HG03565 (cell line): ENCODE measurements around the gene PIMREG.

ENCODE experiments used
- ATAC-seq: cut with Tn5 transposase; IDR thresholded peaks from one replicate; pipeline ENCODE4 v1.9.1; 2021; ENCODE audit warnings: mild to moderate bottlenecking, moderate library complexity; ENCODE audit not compliant: unreplicated experiment

Gene PIMREG

DNA sequence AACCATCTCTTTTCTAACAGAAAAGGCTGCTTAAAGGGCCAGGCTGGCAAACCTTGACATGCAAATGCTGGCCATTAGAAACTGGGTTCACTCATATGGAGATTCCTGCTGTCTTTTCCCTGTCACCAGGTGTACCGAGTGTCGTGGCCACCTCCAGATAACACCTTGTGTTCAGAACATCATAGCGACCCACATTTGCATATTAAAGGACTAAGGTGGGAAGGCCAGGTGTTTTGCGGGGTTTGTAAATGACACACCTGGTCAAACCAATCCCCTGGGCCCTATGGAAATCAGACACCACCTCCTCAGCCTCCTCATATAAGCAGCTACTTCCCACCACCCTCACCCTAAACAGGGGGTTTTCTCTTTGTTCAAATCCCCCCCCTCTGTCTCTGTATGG is 6.8 kb upstream of the PIMREG start:
- ATAC-seq, result no peak

DNA sequence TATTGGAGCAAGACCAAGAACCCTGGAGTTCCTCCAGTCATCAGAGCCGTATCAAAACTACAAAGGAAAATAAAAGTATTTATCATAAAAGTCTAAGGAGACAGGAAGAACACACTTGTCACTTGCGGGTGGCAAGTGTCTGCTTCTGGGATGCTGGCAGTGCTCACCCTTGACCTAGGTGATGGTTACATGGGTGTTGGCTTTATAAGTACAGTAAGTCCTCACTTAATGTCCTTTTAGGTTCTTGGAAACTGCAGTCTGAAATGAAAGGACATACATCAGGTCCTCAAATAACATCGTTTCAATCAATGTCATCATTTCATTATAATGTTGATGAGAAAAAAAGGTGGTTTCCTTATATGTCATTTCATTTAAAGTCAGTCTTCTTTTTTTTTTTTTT is 6.3 kb upstream of the PIMREG start:
- ATAC-seq, result no peak

DNA sequence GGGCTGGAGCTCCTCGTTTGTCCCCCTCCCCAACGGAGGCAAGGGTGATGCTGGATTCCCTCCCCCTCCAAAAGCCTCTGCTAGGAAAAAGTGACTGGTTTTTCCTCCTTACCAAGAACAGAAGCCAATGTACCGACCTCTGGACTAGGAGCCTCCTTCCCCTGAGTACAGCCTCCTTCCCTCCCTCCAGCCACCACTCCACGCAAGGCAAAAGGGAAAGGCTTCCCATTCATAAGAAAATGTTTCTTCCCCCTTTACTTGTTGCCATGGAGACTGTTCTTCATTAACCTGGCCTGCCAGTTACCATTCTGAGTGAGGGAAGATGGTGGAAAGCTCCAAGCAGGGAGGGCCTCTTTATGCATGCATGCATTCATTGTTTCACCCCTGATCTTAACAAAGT is 4.3 kb upstream of the PIMREG start:
- ATAC-seq, result no peak

DNA sequence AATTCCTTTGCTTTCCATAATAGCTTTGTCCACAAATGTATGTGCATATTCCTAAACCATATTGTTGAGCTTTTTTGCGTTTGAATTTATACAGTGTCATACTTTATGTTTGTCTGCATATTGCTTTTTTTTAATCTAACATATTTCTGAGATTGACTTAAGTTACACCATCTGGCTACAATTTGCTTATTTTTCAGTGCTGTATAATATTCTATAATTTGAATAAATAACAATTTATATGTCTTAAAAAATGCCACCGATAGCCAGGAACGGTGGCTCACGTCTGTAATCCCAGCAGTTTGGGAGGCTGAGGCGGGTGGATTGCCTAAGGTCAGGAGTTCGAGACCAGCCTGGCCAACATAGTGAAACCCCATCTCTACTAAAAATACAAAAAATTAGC is 1.5 kb upstream of the PIMREG start:
- no peak for ATAC-seq

DNA sequence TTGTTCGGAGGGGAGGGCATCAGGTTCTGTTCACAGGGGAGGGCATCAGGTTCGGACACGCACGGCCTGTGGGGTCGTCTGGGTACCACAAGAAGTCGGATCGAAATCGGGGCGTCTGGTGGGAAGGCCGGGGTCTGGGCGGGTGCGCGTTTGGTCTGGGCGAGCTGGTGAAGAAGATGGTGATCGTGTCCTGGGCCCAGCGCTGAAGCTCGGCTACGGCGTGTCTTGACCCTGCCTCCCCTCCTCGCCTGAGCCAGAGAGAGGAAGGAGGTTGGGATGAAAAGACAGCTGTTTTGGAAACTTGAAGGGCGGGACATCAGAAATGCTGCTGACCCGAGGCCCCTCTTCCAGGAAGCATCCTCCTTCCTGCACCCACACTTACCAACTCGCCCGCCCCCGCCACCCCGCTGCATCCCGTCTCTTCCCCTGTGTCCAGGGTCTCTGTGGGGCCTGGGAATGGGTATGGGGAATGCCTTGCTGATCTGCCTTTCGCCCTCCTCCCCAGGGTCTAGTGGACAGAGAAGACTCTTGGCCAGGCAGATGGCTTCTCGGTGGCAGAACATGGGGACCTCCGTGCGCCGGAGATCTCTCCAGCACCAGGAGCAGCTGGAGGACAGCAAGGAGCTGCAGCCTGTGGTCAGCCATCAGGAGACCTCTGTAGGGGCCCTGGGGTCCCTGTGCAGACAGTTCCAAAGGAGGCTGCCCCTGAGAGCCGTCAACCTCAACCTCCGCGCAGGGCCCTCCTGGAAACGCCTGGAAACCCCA is 498 bp downstream of the PIMREG start:
- no peak for ATAC-seq

DNA sequence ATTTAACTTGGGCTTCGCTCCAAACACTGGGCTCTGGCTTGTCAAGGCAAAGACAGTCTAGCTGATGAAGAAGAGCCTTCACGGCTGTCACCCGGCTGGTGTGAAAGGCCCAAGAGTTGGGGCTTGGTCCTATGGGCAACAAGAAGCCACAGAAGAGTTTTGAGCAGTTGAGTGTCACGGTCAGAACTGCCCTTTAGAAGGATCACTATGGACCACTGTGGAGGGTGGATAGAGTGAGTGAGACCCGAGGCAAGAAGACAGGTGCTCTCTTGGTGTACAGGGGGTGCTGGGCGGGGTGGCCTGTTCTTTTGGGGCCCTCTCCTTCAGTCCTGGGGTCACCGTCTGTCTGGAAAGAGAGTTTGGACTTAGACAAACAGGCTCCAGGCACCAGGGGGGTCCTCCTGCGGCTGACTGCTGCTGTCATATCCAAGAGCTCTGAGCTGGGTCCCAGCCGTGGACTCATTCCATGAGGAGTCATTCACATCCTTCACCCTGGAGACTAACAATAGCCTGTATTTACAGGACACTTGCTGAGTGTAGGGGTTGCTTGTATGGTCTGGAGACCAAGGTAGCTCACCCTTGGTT is 2.4 kb downstream of the PIMREG start:
- no peak for ATAC-seq

DNA sequence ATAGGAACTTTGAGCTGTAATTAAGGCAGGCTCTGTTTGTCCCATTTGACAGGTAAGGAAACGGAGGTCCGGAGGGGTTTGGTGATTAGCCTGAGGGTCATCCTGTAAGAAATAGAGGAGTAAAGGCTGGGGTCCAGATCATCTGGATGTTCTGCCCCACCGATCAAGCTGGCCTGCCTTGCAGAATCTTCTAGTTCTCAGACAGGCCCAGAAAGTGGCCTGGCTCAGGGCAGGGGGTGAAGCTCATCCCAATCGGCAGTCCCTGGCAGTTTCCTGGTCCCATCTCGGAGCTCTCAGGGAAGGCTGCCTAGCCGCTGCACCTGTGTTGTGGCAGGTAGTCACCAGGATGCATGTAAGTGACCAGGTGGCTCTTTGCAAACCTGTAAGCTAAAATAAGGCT is 4.2 kb downstream of the PIMREG start:
- no peak for ATAC-seq

DNA sequence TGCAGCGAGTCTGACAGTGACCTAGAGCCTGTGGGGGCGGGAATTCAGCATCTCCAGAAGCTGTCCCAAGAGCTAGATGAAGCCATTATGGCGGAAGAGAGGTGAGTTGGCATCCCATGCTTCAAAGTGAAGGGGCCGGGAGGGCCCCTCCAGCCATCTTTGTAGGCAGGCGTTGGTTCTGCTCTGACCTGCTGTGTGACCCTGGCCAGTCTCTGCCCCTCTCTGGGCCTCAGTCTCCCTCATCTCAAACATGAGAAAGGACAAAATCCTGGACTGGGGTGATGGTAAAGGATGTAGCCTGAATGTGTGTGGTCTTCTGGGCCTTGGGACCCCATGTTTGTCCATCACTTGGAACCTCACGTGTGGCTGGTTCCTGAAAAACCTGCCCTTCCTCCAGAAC is 5.1 kb downstream of the PIMREG start:
- no peak for ATAC-seq

DNA sequence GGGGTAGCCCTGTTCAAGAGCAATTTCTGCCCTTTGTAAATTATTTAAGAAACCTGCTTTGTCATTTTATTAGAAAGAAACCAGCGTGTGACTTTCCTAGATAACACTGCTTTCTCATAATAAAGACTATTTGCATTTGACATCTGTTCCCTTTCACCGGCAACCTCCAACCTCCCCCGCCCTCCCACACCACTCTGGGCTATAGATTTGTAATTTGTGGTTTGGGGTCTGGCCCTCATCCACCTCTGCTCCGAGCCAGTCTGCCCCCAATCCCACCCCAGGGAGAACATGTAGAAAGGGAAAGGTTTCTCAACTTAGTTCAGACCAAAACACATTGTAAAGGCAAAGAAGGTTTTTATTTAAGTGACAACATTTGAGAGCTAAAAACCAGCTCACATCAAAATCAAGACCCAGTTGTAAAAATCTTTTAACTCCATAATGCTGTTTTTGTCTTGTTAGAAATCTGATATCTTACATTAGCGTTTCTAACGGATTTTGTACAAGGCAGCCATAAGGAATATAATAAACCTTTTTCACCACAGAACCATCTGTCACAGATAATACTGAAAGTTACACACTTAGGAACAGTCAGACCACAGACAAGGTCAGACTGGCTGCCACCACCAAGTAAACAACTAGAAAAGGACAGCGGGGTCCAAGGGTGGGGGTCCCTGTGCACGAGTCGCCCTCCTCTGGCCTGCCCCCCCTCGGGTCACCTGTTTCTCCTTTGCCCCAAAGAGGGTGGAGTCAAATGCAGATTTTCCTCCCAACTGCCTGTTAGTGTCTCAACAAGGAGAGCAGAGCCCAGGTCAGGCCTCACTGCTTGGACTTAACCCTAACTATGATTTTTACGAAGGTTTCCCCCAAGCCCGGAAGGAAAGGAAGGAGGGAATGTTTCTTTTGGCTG is 6.9 kb downstream of the PIMREG start:
- no peak for ATAC-seq

DNA sequence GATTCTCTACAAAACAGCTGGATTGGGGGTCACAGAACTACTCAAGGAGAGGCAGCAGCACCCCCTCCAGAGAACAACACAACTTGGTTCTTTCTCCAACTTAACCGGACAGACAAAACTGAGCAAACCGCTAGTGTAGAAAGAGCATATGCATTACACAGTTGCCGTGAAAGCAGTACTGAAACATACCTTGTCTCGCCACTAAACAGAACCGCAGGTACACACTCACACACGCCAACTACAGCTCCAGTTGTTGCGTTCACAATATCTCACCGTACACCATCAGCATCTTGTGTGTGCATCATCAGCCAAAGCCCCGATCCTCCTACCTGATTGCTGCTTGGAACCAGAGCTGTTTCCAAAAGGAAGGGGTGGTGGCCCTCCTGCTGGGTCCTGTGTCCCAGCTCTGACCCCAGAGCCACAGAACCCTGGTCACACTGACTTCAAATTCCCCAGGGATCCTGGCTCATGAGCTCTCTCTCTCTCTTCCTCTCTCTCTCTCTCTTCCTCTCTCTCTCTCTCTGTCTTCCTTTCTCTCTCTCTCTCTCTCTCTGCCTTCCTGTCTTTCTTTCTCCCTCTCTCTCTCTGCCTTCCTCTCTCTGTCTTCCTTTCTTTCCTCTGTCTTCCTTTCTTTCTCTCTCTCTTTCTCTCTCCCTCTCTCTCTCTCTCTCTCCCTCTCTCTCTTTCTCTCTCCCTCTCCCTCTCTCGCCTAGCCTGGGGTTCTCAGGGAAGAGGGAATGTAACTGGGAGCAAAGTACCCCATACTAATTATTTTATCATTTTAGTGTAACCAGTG is 8.4 kb downstream of the PIMREG start:
- ATAC-seq, result no peak

DNA sequence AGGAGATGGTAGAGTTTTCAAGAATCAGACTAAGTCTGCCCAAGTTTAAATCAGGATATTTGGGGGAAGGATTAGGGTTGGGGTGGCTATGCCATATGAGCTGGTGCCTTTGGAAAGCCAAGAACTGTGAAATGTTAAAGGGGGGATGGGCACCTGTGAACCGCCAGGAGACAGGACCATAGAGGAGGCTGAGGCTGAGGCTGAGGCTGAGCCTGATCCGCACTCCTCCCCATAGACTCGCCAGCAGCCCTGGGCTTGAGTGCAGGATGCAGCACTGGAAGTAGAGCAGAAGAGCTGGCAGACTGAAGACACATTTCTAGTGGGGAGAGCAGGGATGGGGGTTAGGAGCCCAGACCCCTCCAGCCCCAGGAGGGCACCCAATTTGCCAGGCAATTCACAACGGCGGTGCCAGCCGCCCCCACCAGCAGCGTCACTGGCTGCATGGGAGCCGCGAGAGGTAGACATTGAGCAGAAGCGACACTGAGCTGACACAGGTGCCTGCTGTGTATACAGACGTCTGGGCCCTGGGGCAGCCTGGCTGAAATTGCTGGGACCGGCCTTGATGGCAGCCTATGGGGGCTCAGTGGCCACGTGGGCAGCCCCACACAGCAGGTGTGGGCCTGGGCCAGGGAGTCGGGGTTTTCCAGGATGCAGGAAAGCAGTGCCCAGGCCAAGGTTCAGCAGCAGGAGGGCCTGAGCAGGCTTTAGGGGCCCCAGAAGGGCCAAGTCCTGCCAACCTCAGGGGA is 9.2 kb downstream of the PIMREG start:
- ATAC-seq, result no peak

DNA sequence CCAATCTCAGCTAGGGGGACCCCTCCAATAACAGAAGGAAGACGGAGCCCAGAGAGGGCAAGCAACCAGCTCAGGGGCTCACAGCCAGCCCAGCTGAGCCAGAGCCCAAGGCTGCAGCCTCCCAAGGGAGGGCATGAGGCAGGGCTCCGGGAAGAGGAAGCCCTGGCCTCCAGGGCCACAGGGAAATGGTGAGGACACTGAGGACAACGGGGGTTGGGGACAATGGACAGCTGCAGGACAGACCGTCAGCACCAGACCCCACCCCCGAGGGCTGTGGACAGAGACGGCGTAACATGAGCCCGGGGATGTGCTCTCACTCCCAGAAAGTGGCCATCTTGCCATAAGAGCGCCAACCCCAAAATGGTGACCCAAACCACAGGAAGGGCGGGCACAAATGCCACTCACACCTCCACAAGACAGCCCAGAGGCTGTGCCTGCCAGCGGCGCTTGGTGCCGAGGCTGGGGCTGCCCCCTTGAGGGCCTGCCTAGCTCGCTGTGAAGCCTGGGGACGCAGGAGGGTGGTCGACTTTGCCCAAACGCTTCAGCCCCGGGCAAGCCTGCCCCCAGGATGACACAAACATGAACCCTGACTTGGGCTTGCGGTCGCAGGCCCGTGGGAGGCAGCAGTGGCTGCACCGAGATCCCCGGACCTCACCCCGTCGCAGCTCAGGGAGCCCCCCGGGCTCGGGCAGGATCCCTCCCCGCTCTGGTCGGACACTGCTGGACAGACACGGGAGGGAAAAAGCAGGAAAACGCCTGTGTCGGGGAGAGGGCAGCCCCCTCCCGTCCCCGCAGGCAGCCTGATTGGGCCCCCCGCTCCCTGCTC is 10.5 kb downstream of the PIMREG start:
- ATAC-seq, result no peak

DNA sequence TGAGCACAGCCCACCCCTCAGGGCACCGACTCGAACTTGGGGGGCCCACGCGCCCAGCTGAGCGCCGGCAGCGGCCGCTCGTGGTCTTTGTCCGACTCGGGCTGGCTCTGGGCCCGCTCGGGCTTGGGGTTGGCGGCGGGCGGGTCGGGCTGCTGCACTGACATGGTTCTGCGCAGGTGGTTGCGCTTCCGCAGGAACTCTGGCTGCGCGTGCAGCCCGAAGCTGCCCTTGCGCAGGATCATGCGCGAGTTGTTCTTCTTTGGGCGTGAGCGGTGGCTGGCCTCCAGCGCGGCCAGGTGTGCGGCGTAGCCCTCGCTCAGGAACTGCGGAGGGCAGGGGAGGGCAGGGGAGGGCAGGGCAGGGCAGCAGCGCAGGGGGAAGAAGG is 11.1 kb downstream of the PIMREG start:
- ATAC-seq, result no peak

DNA sequence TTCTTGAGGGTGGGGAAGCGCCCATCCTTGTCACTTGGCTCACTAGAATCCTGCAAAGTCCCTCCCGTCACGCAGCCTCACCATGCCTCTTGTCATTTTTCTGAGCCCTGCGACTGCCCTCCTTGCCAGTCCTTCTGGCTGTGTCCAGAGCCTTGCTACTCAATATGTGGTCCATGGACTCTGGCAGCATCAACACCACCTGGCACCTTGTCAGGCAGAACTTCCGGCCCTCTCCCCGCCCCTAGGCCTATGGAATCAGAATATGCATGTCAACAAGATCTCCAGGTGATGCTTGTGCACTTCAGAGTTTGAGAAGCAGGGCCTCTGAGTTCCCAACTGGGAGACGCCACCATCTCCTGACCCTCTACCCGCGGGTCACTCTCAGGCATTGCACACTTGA is 12.1 kb downstream of the PIMREG start:
- ATAC-seq, result no peak

DNA sequence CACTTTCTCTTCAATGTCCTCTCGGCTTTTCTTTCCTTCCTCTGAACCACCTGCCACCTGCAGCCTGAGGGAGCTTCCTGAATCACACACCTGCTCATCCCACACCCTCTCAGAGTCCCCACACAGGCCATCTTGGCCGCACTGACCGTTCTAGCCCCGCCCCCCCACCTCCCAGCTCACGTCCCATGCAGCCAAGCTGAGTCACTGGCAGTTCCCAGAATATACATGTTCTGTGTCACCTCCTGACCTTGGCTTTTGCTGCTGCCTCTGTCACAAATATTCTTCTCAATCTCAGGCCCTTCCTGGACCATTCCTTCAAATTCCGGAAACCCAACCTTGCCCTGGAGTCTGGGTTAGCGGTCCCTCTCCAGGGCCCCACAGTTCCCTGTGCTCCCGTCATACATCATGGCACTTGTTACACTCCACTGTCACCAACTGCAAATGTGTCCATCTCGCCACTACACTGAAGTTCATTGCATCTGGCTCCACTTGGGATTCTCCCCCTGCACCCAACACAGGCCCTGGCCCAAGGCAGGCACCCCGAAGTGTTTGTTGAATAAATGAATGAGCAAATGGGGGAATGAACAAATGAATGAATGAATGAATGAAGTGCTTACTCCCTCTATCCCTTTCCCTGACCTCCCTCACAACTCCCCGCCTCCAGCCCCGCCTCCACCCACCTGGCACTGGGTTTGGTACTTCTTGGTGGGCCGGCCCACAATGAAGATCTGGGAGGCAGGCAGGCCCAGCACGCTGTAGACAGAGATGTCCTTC is 12.8 kb downstream of the PIMREG start:
- no peak for ATAC-seq

DNA sequence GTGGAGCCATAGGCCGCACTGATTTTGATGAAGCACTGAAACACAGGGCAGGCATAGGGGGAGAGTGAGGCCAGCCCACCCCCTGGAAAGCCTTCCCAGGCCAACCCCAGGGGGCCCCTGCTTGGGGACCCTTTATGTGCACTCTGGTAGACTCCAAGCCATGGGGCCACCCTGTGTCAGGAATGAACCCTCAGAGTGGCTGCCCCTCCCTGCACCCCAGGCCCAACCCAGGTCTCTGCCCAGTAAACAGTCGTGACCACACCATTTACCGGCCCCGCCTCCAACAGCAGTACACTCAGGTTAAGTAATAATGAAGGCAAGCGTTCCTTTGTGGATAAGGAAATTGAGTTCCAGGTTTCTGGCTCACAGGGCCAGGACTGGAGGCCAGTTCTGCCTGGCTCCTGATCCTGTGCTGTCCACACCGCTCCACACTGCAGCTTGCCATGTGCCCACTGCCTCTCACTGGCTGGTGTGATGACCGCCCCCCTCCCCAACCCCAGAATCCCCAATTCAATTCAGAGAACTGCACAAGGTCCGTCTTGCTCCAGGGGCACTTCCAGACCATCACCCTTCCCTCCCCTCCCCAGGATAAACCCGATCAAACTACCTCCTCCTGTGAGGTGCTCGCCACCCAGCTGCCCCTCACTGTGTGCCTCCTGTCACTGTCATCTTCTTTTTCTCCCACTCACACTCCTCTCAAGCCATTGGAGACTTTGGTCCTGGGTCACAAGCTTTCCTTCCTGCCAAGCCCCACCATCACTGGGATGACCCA is 13.6 kb downstream of the PIMREG start:
- no peak for ATAC-seq

DNA sequence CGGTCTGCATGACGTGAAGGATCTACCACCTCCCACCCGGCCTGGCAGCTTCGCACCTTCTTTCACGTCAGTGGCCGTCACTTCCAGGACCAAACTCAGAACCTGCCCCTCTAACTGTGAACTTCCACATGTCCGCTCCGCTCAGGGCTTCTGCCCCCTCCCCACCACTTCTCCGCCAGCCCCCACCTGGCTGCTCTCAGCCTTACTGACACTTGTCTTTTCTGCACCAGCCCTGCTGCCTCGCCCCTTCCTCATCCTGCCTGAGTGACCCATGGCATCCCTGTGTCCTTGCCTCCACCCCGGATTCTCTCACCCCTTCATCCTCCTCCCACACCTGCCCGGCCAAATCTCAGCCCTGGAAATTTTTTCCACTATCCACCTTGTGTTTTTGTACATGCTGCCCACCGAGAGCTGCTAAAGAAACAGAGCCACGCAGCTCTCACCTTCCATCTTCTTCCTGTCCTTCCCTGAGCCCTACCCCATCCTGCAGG is 14.2 kb downstream of the PIMREG start:
- ATAC-seq, result no peak
